Neural cell (in vitro differentiated cells): Measurements from ENCODE around the gene RFX6. TPM values are rescaled to one million over a fixed set of nuclear protein-coding genes. Genes with fewer than 3 reads are reported as not detected.

Experiments
- H2AFZ ChIP-seq: fragments of 200-600, 300-800 bp; sonication (generic), shearing (Covaris generic); 2 replicates; pipeline ENCODE4 v1.6.0; 2014; ENCODE audit warnings: low read depth, mild to moderate bottlenecking, antibody characterized with exemption, low read length, moderate library complexity
- H3F3A ChIP-seq: fragments of 200-600 bp; shearing (Covaris generic); 2 replicates; pipeline ENCODE4 v1.6.1; 2016; ENCODE audit warnings: mild to moderate bottlenecking, moderate library complexity, mixed read lengths, antibody characterized with exemption, low read length; ENCODE audit not compliant: insufficient read depth, poor library complexity, severe bottlenecking
- H3K27ac ChIP-seq: fragments of 200-600, 300-800 bp; sonication (generic), shearing (Covaris generic); 2 replicates; pipeline ENCODE4 v1.5.1; 2014; ENCODE audit warnings: mild to moderate bottlenecking, low read length, moderate library complexity
- H3K27me3 ChIP-seq: fragments of 300-800, 200-600 bp; sonication (generic), shearing (Covaris generic); 2 replicates; pipeline ENCODE4 v1.6.0; 2014; ENCODE audit warnings: mild to moderate bottlenecking, low read depth, low read length, moderate library complexity; ENCODE audit not compliant: insufficient read depth
- H3K36me3 ChIP-seq: fragments of 300-800, 200-600 bp; sonication (generic), shearing (Covaris generic); 2 replicates; pipeline ENCODE4 v1.5.1; 2014; ENCODE audit warnings: mild to moderate bottlenecking, antibody characterized with exemption, low read length, moderate library complexity; ENCODE audit not compliant: insufficient read depth
- H3K4me2 ChIP-seq: fragments of 300-800, 200-600 bp; sonication (generic), shearing (Covaris generic); 2 replicates; pipeline ENCODE4 v1.6.0; 2014; ENCODE audit warnings: mild to moderate bottlenecking, low read length
- H3K4me3 ChIP-seq: fragments of 300-800, 200-600 bp; sonication (generic), shearing (Covaris generic); 2 replicates; pipeline ENCODE4 v1.5.1; 2014; ENCODE audit warnings: mild to moderate bottlenecking, low read length, moderate library complexity
- H3K79me2 ChIP-seq: fragments of 200-600 bp; shearing (Covaris generic); replicated peaks from 2 replicates; pipeline ENCODE4 v1.6.0; 2014; ENCODE audit warnings: mild to moderate bottlenecking, low read length, moderate library complexity; ENCODE audit not compliant: insufficient read depth
- H3K9ac ChIP-seq: fragments of 300-800, 200-600 bp; sonication (generic), shearing (Covaris generic); 2 replicates; pipeline ENCODE4 v1.6.1; 2016; ENCODE audit warnings: mild to moderate bottlenecking, low read length, mixed read lengths
- H3K9me2 ChIP-seq: fragments of 200-600 bp; shearing (Covaris generic); 2 replicates; pipeline ENCODE4 v1.6.1; 2016; ENCODE audit warnings: mild to moderate bottlenecking, low read length, mixed read lengths; ENCODE audit not compliant: insufficient read depth
- H3K9me3 ChIP-seq: fragments of 200-600, 300-800 bp; sonication (generic), shearing (Covaris generic); 2 replicates; pipeline ENCODE4 v1.6.1; 2016; ENCODE audit warnings: mild to moderate bottlenecking, mixed run types, low read length, moderate library complexity, mixed read lengths
- H4K20me1 ChIP-seq: fragments of 200-600 bp; shearing (Covaris generic); 2 replicates; pipeline ENCODE4 v1.6.1; 2016; ENCODE audit warnings: mild to moderate bottlenecking, mixed run types; ENCODE audit not compliant: insufficient read depth
- EP300 ChIP-seq: fragments of 450-650 bp; conservative IDR thresholded peaks from 2 replicates; pipeline ENCODE4 v1.6.1; 2014; ENCODE audit warnings: antibody characterized with exemption, mild to moderate bottlenecking, moderate library complexity; ENCODE audit not compliant: poor library complexity, severe bottlenecking
- EZH2 ChIP-seq: fragments of 200-600, 300-800 bp; shearing (Covaris generic), sonication (generic); IDR thresholded peaks from 2 replicates; pipeline ENCODE4 v1.6.1; 2014; ENCODE audit warnings: antibody characterized with exemption, low read length, borderline replicate concordance, mild to moderate bottlenecking; ENCODE audit not compliant: insufficient read depth, poor library complexity, severe bottlenecking
- MXI1 ChIP-seq: fragments of 450-650 bp; conservative IDR thresholded peaks from 2 replicates; pipeline ENCODE4 v1.6.1; 2014; ENCODE audit warnings: antibody characterized with exemption, mild to moderate bottlenecking; ENCODE audit not compliant: poor library complexity, severe bottlenecking
- POLR2AphosphoS5 ChIP-seq: IDR thresholded peaks from 2 replicates; pipeline ENCODE4 v1.6.1; 2012
- RAD21 ChIP-seq: fragments of 450-650 bp; conservative IDR thresholded peaks from 2 replicates; pipeline ENCODE4 v1.6.1; 2014; ENCODE audit warnings: antibody characterized with exemption, mild to moderate bottlenecking, moderate library complexity
- SMC3 ChIP-seq: fragments of 450-650 bp; conservative IDR thresholded peaks from 2 replicates; pipeline ENCODE4 v1.6.1; 2014; ENCODE audit warnings: antibody characterized with exemption, mild to moderate bottlenecking, moderate library complexity; ENCODE audit not compliant: poor library complexity
- TAF1 ChIP-seq: IDR thresholded peaks from 2 replicates; pipeline ENCODE4 v1.6.1; 2012; ENCODE audit warnings: low read depth
- polyA plus RNA-seq: library from polyadenylated mRNA; depleted of rRNA; stranded (reverse); fragments of >200 nt; gene quantifications from 2 replicates; pipeline ENCODE4 v1.2.3, GENCODE V29; 2014
- TF ChIP-seq, protein P1 (sequence below): IDR thresholded peaks from 2 replicates; pipeline ENCODE4 v1.6.1; 2012; ENCODE audit warnings: borderline replicate concordance
- TF ChIP-seq, protein P2 (sequence below): fragments of 450-650 bp; IDR thresholded peaks from 2 replicates; pipeline ENCODE4 v1.5.1; 2014; ENCODE audit warnings: antibody characterized with exemption, mild to moderate bottlenecking, moderate library complexity; ENCODE audit not compliant: poor library complexity, severe bottlenecking

The RFX6 gene
- polyA plus RNA-seq, 1 donor from 2014 or later, result not detected

DNA sequence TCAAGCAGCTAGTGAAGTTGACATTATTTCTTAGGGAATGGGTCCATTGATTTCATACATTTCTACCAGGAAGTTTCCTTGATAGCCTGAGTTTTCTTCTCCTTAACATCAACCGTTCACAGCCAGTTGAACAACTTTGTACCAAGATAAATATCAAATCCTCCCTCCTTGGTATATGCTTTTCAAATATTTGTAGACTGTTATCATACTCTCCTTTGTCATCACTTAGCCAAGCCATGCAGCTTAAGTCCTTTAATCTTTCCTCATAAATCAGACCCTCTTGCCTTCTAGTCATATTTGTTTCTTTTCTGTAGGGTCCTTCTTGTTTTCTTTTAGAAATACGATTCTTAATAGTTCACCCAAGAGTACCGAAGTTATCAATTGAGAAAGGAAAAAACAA is 25.6 kb downstream of the RFX6 start:
- Histone ChIP-seq H3K4me2 (no peak overlapping the region), H3K9ac (no peak overlapping the region), H2AFZ (no peak overlapping the region), H3K79me2 (no peaks in the 10 kb centered on the region), H3K27ac (no peak overlapping the region), H3K27me3 (no peaks in the 10 kb centered on the region), H3K9me2 (no peaks in the 10 kb centered on the region), H3F3A (no peaks in the 10 kb centered on the region), H3K36me3 (no peaks in the 10 kb centered on the region), H3K9me3 (no peaks in the 10 kb centered on the region), H4K20me1 (no peaks in the 10 kb centered on the region), H3K4me3 (no peak overlapping the region)
- TF ChIP-seq POLR2AphosphoS5 (no peak), EP300 (no peak), MXI1 (no peak), TAF1 (no peak), RAD21 (no peak), EZH2 (no peak), SMC3 (no peak)
- TF ChIP-seq, protein P1, sequence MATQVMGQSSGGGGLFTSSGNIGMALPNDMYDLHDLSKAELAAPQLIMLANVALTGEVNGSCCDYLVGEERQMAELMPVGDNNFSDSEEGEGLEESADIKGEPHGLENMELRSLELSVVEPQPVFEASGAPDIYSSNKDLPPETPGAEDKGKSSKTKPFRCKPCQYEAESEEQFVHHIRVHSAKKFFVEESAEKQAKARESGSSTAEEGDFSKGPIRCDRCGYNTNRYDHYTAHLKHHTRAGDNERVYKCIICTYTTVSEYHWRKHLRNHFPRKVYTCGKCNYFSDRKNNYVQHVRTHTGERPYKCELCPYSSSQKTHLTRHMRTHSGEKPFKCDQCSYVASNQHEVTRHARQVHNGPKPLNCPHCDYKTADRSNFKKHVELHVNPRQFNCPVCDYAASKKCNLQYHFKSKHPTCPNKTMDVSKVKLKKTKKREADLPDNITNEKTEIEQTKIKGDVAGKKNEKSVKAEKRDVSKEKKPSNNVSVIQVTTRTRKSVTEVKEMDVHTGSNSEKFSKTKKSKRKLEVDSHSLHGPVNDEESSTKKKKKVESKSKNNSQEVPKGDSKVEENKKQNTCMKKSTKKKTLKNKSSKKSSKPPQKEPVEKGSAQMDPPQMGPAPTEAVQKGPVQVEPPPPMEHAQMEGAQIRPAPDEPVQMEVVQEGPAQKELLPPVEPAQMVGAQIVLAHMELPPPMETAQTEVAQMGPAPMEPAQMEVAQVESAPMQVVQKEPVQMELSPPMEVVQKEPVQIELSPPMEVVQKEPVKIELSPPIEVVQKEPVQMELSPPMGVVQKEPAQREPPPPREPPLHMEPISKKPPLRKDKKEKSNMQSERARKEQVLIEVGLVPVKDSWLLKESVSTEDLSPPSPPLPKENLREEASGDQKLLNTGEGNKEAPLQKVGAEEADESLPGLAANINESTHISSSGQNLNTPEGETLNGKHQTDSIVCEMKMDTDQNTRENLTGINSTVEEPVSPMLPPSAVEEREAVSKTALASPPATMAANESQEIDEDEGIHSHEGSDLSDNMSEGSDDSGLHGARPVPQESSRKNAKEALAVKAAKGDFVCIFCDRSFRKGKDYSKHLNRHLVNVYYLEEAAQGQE, result no peak
- TF ChIP-seq, protein P2, sequence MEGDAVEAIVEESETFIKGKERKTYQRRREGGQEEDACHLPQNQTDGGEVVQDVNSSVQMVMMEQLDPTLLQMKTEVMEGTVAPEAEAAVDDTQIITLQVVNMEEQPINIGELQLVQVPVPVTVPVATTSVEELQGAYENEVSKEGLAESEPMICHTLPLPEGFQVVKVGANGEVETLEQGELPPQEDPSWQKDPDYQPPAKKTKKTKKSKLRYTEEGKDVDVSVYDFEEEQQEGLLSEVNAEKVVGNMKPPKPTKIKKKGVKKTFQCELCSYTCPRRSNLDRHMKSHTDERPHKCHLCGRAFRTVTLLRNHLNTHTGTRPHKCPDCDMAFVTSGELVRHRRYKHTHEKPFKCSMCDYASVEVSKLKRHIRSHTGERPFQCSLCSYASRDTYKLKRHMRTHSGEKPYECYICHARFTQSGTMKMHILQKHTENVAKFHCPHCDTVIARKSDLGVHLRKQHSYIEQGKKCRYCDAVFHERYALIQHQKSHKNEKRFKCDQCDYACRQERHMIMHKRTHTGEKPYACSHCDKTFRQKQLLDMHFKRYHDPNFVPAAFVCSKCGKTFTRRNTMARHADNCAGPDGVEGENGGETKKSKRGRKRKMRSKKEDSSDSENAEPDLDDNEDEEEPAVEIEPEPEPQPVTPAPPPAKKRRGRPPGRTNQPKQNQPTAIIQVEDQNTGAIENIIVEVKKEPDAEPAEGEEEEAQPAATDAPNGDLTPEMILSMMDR, result no peak

DNA sequence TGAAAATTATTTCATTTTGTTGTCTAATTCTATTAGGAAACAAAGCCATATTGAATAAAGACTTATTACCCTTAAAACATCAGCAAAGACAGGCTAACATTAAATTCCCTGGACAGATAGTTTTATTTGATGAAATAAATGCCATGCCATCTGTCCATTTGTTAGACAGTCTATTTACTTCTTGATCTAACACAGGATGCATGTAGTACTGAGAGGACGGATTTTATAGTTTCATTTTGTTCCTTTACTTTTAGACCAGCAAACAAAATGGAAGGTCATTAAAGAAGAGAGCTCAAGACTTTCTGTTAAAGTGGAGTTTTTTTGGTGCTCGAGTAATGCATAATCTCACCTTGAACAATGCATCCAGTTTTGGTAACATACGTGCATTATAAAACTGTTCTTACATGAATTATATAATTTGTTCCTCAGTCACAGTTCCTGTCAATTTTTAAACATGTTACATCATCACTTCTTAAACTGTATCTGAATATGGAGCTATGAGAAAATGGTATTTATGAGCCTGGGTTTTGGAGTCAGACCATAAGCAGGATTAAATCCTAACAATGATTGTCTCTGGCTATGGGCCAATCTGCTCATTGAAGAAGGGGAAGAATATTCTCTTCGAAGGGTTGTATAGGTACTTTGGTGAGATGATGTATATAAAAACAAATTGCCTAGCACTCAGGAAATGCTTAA is 46.0 kb downstream of the RFX6 start:
- Histone ChIP-seq H3K9me3 (no peaks in the 10 kb centered on the region), H3K27ac (no peak overlapping the region), H2AFZ (no peak overlapping the region), H3K9me2 (no peaks in the 10 kb centered on the region), H3K4me2 (no peak overlapping the region), H3K36me3 (no peaks in the 10 kb centered on the region), H3K27me3 (no peaks in the 10 kb centered on the region), H3K79me2 (no peaks in the 10 kb centered on the region), H3K4me3 (no peak overlapping the region), H3F3A (no peaks in the 10 kb centered on the region), H4K20me1 (no peaks in the 10 kb centered on the region), H3K9ac (no peak overlapping the region)
- TF ChIP-seq, protein P2, result no peak
- TF ChIP-seq SMC3 (no peak), EZH2 (no peak), MXI1 (no peak), POLR2AphosphoS5 (no peak), EP300 (no peak), RAD21 (no peak), TAF1 (no peak)
- TF ChIP-seq, protein P1, result no peak
